GM21360 (cell line): ENCODE measurements around the gene ZNHIT1.

Source experiments
- ATAC-seq: cut with Tn5 transposase; IDR thresholded peaks from one replicate; pipeline ENCODE4 v1.9.1; 2021; ENCODE audit warnings: mild to moderate bottlenecking, moderate library complexity; ENCODE audit not compliant: unreplicated experiment

The ZNHIT1 gene

GRCh38 chr7:101217388-101218235, at the start of gene ZNHIT1, which contains the start of gene PLOD3:
Gene ZNHIT1 (plus strand): TSS chr7:101218165. CDS start chr7:101218196, 31 bp downstream.
Gene PLOD3 (minus strand): TSS chr7:101217581. CDS start chr7:101217274, 307 bp downstream.
- peak; percentile 56 for ATAC-seq

- no peak for ATAC-seq
Measured at GRCh38 chr7:101168412-101169049, 49.4 kb upstream of the ZNHIT1 start.

- ATAC-seq: no peak
Measured at GRCh38 chr7:101169110-101169837, 48.7 kb upstream of the ZNHIT1 start.

GRCh38 chr7:101169838-101170551, 48.0 kb upstream of the ZNHIT1 start:
- ATAC-seq: no peak

GRCh38 chr7:101170617-101171441, 47.1 kb upstream of the ZNHIT1 start:
- ATAC-seq: no peak

- no peak for ATAC-seq
Measured at GRCh38 chr7:101171442-101171837, 46.5 kb upstream of the ZNHIT1 start.

GRCh38 chr7:101172005-101172853, 45.7 kb upstream of the ZNHIT1 start:
- ATAC-seq: no peak

GRCh38 chr7:101172854-101173751, 44.9 kb upstream of the ZNHIT1 start:
- no peak for ATAC-seq

GRCh38 chr7:101173752-101174244, 44.2 kb upstream of the ZNHIT1 start:
- peak; percentile 48 for ATAC-seq

GRCh38 chr7:101174322-101174854, 43.6 kb upstream of the ZNHIT1 start:
- no peak for ATAC-seq

- ATAC-seq: no peak
Measured at GRCh38 chr7:101175664-101176063, 42.3 kb upstream of the ZNHIT1 start.

GRCh38 chr7:101177644-101178043, 40.3 kb upstream of the ZNHIT1 start:
- ATAC-seq: no peak

- ATAC-seq: no peak
Measured at GRCh38 chr7:101179117-101179516, 38.8 kb upstream of the ZNHIT1 start.

GRCh38 chr7:101179713-101180112, 38.3 kb upstream of the ZNHIT1 start:
- no peak for ATAC-seq

GRCh38 chr7:101180130-101180755, 37.7 kb upstream of the ZNHIT1 start, which contains the start of gene NAT16:
Gene NAT16 (minus strand): TSS chr7:101180293. CDS start chr7:101174807, 5,486 bp downstream.
- ATAC-seq: no peak

- ATAC-seq: no peak
Measured at GRCh38 chr7:101185258-101185839, 32.6 kb upstream of the ZNHIT1 start.

GRCh38 chr7:101186194-101186593, 31.8 kb upstream of the ZNHIT1 start:
- no peak for ATAC-seq
